H9 (cell line): ENCODE data around the gene FGFR3. TPM values are rescaled to one million over a fixed set of nuclear protein-coding genes. Genes with fewer than 3 reads are reported as not detected.

Experiments
- DNase-seq: peaks from one replicate; pipeline ENCODE4 v3.0.0-alpha.2; 2017
- H2AFZ ChIP-seq: one replicate; pipeline ENCODE4 v1.6.1; 2013; ENCODE audit warnings: mild to moderate bottlenecking, low read length, control low read depth, moderate library complexity
- H2AK5ac ChIP-seq: 2 replicates; pipeline ENCODE4 v1.6.1; 2013; ENCODE audit warnings: low read length, control low read depth, mixed read lengths; ENCODE audit not compliant: insufficient read length
- H2BK120ac ChIP-seq: one replicate; pipeline ENCODE4 v1.6.1; 2013; ENCODE audit warnings: low read depth, mild to moderate bottlenecking, low read length, control low read depth, inconsistent platforms; ENCODE audit not compliant: poor library complexity, severe bottlenecking
- H2BK12ac ChIP-seq: 2 replicates; pipeline ENCODE4 v1.6.1; 2013; ENCODE audit warnings: low read length, control low read depth, mixed read lengths, low read depth; ENCODE audit not compliant: insufficient read length
- H2BK15ac ChIP-seq: 2 replicates; pipeline ENCODE4 v1.6.1; 2013; ENCODE audit warnings: low read depth, low read length, control low read depth
- H2BK20ac ChIP-seq: one replicate; pipeline ENCODE4 v1.6.1; 2013; ENCODE audit warnings: low read depth, mild to moderate bottlenecking, low read length, control low read depth, inconsistent platforms; ENCODE audit not compliant: poor library complexity, severe bottlenecking
- H2BK5ac ChIP-seq: 2 replicates; pipeline ENCODE4 v1.6.1; 2013; ENCODE audit warnings: low read length, control low read depth, mixed read lengths; ENCODE audit not compliant: insufficient read length
- H3K14ac ChIP-seq: 2 replicates; pipeline ENCODE4 v1.6.1; 2013; ENCODE audit warnings: low read length, control low read depth; ENCODE audit not compliant: insufficient read depth
- H3K18ac ChIP-seq: 2 replicates; pipeline ENCODE4 v1.6.1; 2013; ENCODE audit warnings: low read depth, mild to moderate bottlenecking, mixed read lengths, low read length, control low read depth; ENCODE audit not compliant: insufficient read length
- H3K23ac ChIP-seq: 2 replicates; pipeline ENCODE4 v1.6.1; 2013; ENCODE audit warnings: low read length, control low read depth, mixed read lengths, low read depth; ENCODE audit not compliant: insufficient read length
- H3K23me2 ChIP-seq: 2 replicates; pipeline ENCODE4 v1.6.1; 2013; ENCODE audit warnings: low read depth, mild to moderate bottlenecking, mixed read lengths, low read length, control low read depth; ENCODE audit not compliant: insufficient read length, poor library complexity, severe bottlenecking
- H3K27ac ChIP-seq: 2 replicates; pipeline ENCODE4 v1.5.1; 2013; ENCODE audit warnings: low read length, control low read depth, mixed read lengths, low read depth; ENCODE audit not compliant: insufficient read length
- H3K27me3 ChIP-seq: 2 replicates; pipeline ENCODE4 v1.6.1; 2013; ENCODE audit warnings: low read length, control low read depth, inconsistent platforms; ENCODE audit not compliant: insufficient read depth
- H3K4ac ChIP-seq: 2 replicates; pipeline ENCODE4 v1.6.1; 2013; ENCODE audit warnings: low read depth, mild to moderate bottlenecking, control low read depth, inconsistent platforms, low read length, moderate library complexity
- H3K4me1 ChIP-seq: 2 replicates; pipeline ENCODE4 v1.6.1; 2013; ENCODE audit warnings: low read length, control low read depth, inconsistent platforms; ENCODE audit not compliant: insufficient read depth
- H3K4me2 ChIP-seq: 2 replicates; pipeline ENCODE4 v1.6.1; 2013; ENCODE audit warnings: low read length, control low read depth, mixed read lengths; ENCODE audit not compliant: insufficient read length, insufficient read depth
- H3K56ac ChIP-seq: 2 replicates; pipeline ENCODE4 v1.6.1; 2013; ENCODE audit warnings: low read depth, mild to moderate bottlenecking, mixed read lengths, low read length, control low read depth; ENCODE audit not compliant: insufficient read length
- H3K79me1 ChIP-seq: 2 replicates; pipeline ENCODE4 v1.6.1; 2013; ENCODE audit warnings: low read depth, mild to moderate bottlenecking, moderate library complexity, low read length, control low read depth, inconsistent platforms; ENCODE audit not compliant: insufficient read depth, poor library complexity, severe bottlenecking
- H3K79me2 ChIP-seq: 2 replicates; pipeline ENCODE4 v1.6.1; 2013; ENCODE audit warnings: low read length, control low read depth, inconsistent platforms; ENCODE audit not compliant: insufficient read depth
- H3K9ac ChIP-seq: 2 replicates; pipeline ENCODE4 v1.6.1; 2013; ENCODE audit warnings: low read length, control low read depth, mixed read lengths; ENCODE audit not compliant: insufficient read length; ENCODE audit errors: extremely low read depth
- H3K9me3 ChIP-seq: one replicate; pipeline ENCODE4 v1.6.1; 2013; ENCODE audit warnings: low read depth, low read length, inconsistent platforms; ENCODE audit not compliant: control insufficient read depth
- H3T11ph ChIP-seq: one replicate; pipeline ENCODE4 v1.6.1; 2013; ENCODE audit warnings: mild to moderate bottlenecking, low read length, control low read depth, inconsistent platforms
- H4K20me1 ChIP-seq: one replicate; pipeline ENCODE4 v1.6.1; 2013; ENCODE audit not compliant: control insufficient read depth, insufficient read length, insufficient read depth
- H4K5ac ChIP-seq: 2 replicates; pipeline ENCODE4 v1.6.1; 2013; ENCODE audit warnings: low read depth, mild to moderate bottlenecking, mixed read lengths, low read length, control low read depth; ENCODE audit not compliant: insufficient read length
- H4K8ac ChIP-seq: replicated peaks from 2 replicates; pipeline ENCODE4 v1.6.1; 2013; ENCODE audit warnings: low read length, control low read depth, mixed read lengths, low read depth; ENCODE audit not compliant: insufficient read length
- H4K91ac ChIP-seq: 2 replicates; pipeline ENCODE4 v1.6.1; 2013; ENCODE audit warnings: low read depth, mild to moderate bottlenecking, moderate library complexity, mixed read lengths, low read length, control low read depth; ENCODE audit not compliant: insufficient read length
- H3K27ac Mint-ChIP-seq, 3 experiments: 2 replicates in 2 of 3; 3 replicates in 1 of 3; pipeline ENCODE4 v1.8.0; 2020 to 2021; ENCODE audit warnings: mixed read lengths in 3 of 3, mild to moderate bottlenecking in 1 of 3, moderate library complexity in 1 of 3
- H3K27me3 Mint-ChIP-seq: 2 replicates; pipeline ENCODE4 v1.8.0; 2021; ENCODE audit warnings: low read depth, mild to moderate bottlenecking, moderate library complexity, mixed read lengths
- H3K36me3 Mint-ChIP-seq, 3 experiments: 2 replicates in 2 of 3; 3 replicates in 1 of 3; pipeline ENCODE4 v1.8.0; 2020 to 2021; ENCODE audit warnings: low read depth in 3 of 3, mixed read lengths in 3 of 3; ENCODE audit not compliant: insufficient read depth in 1 of 3
- H3K4me1 Mint-ChIP-seq, 2 experiments: 2 replicates each; pipeline ENCODE4 v1.8.0; 2020; ENCODE audit warnings: mixed read lengths in 2 of 2
- H3K4me3 Mint-ChIP-seq, 2 experiments: 2 replicates in 1 of 2; 3 replicates in 1 of 2; pipeline ENCODE4 v1.8.0; 2020 to 2021; ENCODE audit warnings: mild to moderate bottlenecking in 2 of 2, mixed read lengths in 2 of 2, moderate library complexity in 1 of 2
- H3K9me3 Mint-ChIP-seq, 2 experiments: 2 replicates in 1 of 2; 3 replicates in 1 of 2; pipeline ENCODE4 v1.8.0; 2020; ENCODE audit warnings: mild to moderate bottlenecking in 2 of 2, mixed read lengths in 2 of 2, moderate library complexity in 1 of 2
- CTCF ChIP-seq: fragments of 200-600 bp; sonication (generic); conservative IDR thresholded peaks from 3 replicates; pipeline ENCODE4 v1.8.0; 2021; ENCODE audit warnings: antibody characterized with exemption, mild to moderate bottlenecking
- WGBS: extraction: QIAGEN DNeasy Blood & Tissue Kit; methylation state at CpG from one replicate; pipeline ENCODE4 v1.1.7; 2013; ENCODE audit warnings: missing lambda C conversion rate, low lambda C conversion rate, mixed read lengths; ENCODE audit not compliant: insufficient read length; ENCODE audit errors: extremely low coverage; 5-methylcytosine and 5-hydroxymethylcytosine counted together
- total RNA-seq: library from RNA; stranded (reverse); gene quantifications from 2 replicates; pipeline ENCODE4 v1.2.1, GENCODE V29; 2021

The FGFR3 gene
- total RNA-seq, 1 experiment from 2014 or later = 75.7 TPM

GRCh38 chr4:1833307-1834046 is 40.4 kb downstream of the FGFR3 start:
- WGBS = no CpG with 5 or more reads among the region's 14 CpGs
- H3K9me3 Mint-ChIP-seq = peaks cover 9 to 11% of the 10 kb centered on the region in 2 experiments
- Histone ChIP-seq H2BK5ac (no peak overlapping the region), H3K9ac (no peak overlapping the region), H2AK5ac (no peak overlapping the region), H4K5ac (no peak overlapping the region), H3K18ac (no peak overlapping the region), H2BK20ac (no peak overlapping the region), H4K8ac (no peak overlapping the region), H3K23me2 (no peaks in the 10 kb centered on the region), H3K79me1 (no peaks in the 10 kb centered on the region), H3K27ac (no peak overlapping the region), H2AFZ (no peak overlapping the region), H4K20me1 (no peaks in the 10 kb centered on the region), H3K4me1 (no peaks in the 10 kb centered on the region), H3K23ac (no peak overlapping the region), H3K79me2 (no peaks in the 10 kb centered on the region), H3K9me3 (no peaks in the 10 kb centered on the region), H3K27me3 (no peaks in the 10 kb centered on the region), H2BK120ac (no peak overlapping the region), H3K4me2 (no peak overlapping the region), H4K91ac (no peak overlapping the region), H3K56ac (no peak overlapping the region), H2BK12ac (no peak overlapping the region), H2BK15ac (no peak overlapping the region), H3T11ph (no peak overlapping the region), H3K4ac (no peak overlapping the region), H3K14ac (no peak overlapping the region)
- H3K4me1 Mint-ChIP-seq = peaks cover 9 to 10% of the 10 kb centered on the region in 2 experiments
- H3K27ac Mint-ChIP-seq = no peak overlapping the region
- peaks cover 38 to 64% (median 54%) of the 10 kb centered on the region in 3 experiments for H3K36me3 Mint-ChIP-seq
- no peak for TF ChIP-seq CTCF
- no peak overlapping the region for H3K4me3 Mint-ChIP-seq
- peaks cover 6% of the 10 kb centered on the region for H3K27me3 Mint-ChIP-seq
- no peak for DNase-seq
